Ecto neural progenitor cell (in vitro differentiated cells): ENCODE measurements around the gene TTI1.

ENCODE experiments used
- DNase-seq: peaks from one replicate; pipeline ENCODE4 v3.0.0-alpha.2; 2018; ENCODE audit warnings: low spot score

TTI1 gene

GRCh38 chr20:37937686-37938085, 95.6 kb downstream of the TTI1 start:
- DNase-seq = no peak

GRCh38 chr20:37936451-37936850, 96.8 kb downstream of the TTI1 start:
- DNase-seq = no peak

- DNase-seq = no peak
Observed at GRCh38 chr20:37936041-37936440, 97.2 kb downstream of the TTI1 start.

- no peak for DNase-seq
Observed at GRCh38 chr20:37935435-37935834, 97.8 kb downstream of the TTI1 start.

DNA sequence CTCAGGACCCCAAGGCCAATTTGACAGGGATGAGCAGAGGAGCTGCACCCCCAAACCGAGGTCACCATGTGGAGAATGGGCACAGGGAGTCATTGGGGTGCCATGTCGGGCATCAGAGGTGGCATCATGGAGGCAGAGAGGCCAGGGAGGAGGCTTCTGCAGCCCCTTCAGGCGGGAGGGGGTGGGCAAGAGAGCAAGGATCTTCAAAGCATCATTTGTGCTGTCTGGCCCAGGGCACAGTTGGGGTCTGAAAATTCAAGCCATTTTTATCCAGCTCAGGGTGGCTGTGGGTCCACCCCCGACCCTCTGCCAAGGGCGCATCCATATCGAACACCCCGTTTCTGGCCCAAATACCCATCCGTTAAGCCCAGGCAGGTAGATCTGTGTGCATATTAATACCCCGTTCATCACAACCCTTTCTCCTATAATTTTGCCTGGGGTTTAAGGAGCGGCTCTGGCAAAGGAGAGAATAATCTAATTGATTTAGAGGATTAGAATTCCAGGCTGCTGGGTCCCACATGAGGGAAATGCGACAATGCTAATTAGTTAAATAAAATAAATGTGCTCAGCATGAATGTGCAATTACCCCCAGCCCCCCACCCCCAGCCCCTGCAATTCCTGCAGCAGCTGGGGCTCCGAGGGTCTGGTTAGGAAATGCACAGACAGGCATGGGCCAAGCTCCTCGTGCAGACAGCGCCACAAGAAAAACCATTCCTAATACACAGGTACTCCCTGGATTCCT, 98.5 kb downstream of the TTI1 start:
- no peak for DNase-seq

- no peak for DNase-seq
Observed at GRCh38 chr20:37933786-37934633, 99.2 kb downstream of the TTI1 start.
